Mucosa of gallbladder (tissue), 1 donor: ENCODE results near the gene DPH2. TPM values are rescaled to one million over a fixed set of nuclear protein-coding genes. Genes with fewer than 3 reads are reported as not detected.

ENCODE experiments used
- total RNA-seq: library from RNA; stranded (reverse); gene quantifications from one replicate; pipeline ENCODE4 v1.2.1, GENCODE V29; 2021
- donor health status: DM: no; HTN: no; CAD: no.

The DPH2 gene
- total RNA-seq, 1 donor from 2014 or later, result 16.6 TPM

Other genes starting within 250 kb of the DPH2 start
- gene ARTN, start 36.2 kb upstream of the DPH2 start, total RNA-seq, result 2.1 TPM
- gene IPO13, start 23.1 kb upstream of the DPH2 start, total RNA-seq, result 40.3 TPM
- 138 TPM for gene ATP6V0B, start 5.0 kb downstream of the DPH2 start, total RNA-seq
- 23.4 TPM for gene B4GALT2, start 9.2 kb downstream of the DPH2 start, total RNA-seq
- 39.9 TPM for gene CCDC24, start 21.6 kb downstream of the DPH2 start, total RNA-seq
- gene SLC6A9, start 61.5 kb downstream of the DPH2 start, total RNA-seq, result 5.6 TPM
- not detected for gene KLF17, start 148.8 kb downstream of the DPH2 start, total RNA-seq
- 0.06 TPM for gene KLF18, start 171.6 kb downstream of the DPH2 start, total RNA-seq
- 45.8 TPM for gene DMAP1, start 243.5 kb downstream of the DPH2 start, total RNA-seq